GM23248 (cell line): ENCODE results near the gene SEMA5A. TPM values are rescaled to one million over a fixed set of nuclear protein-coding genes. Genes with fewer than 3 reads are reported as not detected.

Experiments
- DNase-seq: peaks from one replicate; pipeline ENCODE4 v3.0.0-alpha.2; 2015
- H2AFZ ChIP-seq: fragments of 200-600 bp; sonication (generic); 2 replicates; pipeline ENCODE4 v1.6.1; 2016; ENCODE audit warnings: antibody characterized with exemption
- H3F3A ChIP-seq: fragments of 200-600 bp; sonication (generic); 2 replicates; pipeline ENCODE4 v1.6.1; 2016; ENCODE audit warnings: mild to moderate bottlenecking, antibody characterized with exemption, mixed run types; ENCODE audit not compliant: insufficient read depth
- H3K27ac ChIP-seq: fragments of 200-600 bp; sonication (generic); 2 replicates; pipeline ENCODE4 v1.5.1; 2016; ENCODE audit warnings: mild to moderate bottlenecking
- H3K27me3 ChIP-seq: fragments of 200-600 bp; sonication (generic); replicated peaks from 2 replicates; pipeline ENCODE4 v1.6.1; 2016; ENCODE audit warnings: mild to moderate bottlenecking; ENCODE audit not compliant: insufficient read depth
- H3K36me3 ChIP-seq: fragments of 200-600 bp; sonication (generic); 2 replicates; pipeline ENCODE4 v1.6.1; 2016; ENCODE audit warnings: low read depth, mild to moderate bottlenecking
- H3K4me1 ChIP-seq: fragments of 200-600 bp; sonication (generic); 2 replicates; pipeline ENCODE4 v1.6.1; 2016; ENCODE audit warnings: mild to moderate bottlenecking; ENCODE audit not compliant: insufficient read depth
- H3K4me2 ChIP-seq: fragments of 200-600 bp; sonication (generic); one replicate; pipeline ENCODE4 v1.6.1; 2016; ENCODE audit warnings: mild to moderate bottlenecking; ENCODE audit not compliant: unreplicated experiment
- H3K4me3 ChIP-seq: fragments of 200-600 bp; sonication (generic); 2 replicates; pipeline ENCODE4 v1.5.1; 2016; ENCODE audit warnings: mild to moderate bottlenecking
- H3K79me2 ChIP-seq: fragments of 200-600 bp; sonication (generic); 2 replicates; pipeline ENCODE4 v1.6.1; 2016; ENCODE audit warnings: mild to moderate bottlenecking; ENCODE audit not compliant: insufficient read depth
- H3K9ac ChIP-seq: fragments of 200-600 bp; sonication (generic); 2 replicates; pipeline ENCODE4 v1.6.1; 2016; ENCODE audit warnings: mild to moderate bottlenecking
- H3K9me2 ChIP-seq: fragments of 200-600 bp; sonication (generic); 2 replicates; pipeline ENCODE4 v1.6.1; 2016; ENCODE audit warnings: mixed run types, mild to moderate bottlenecking, moderate library complexity; ENCODE audit not compliant: insufficient read depth
- H3K9me3 ChIP-seq: fragments of 200-600 bp; sonication (generic); one replicate; pipeline ENCODE4 v1.6.1; 2017; ENCODE audit warnings: low read depth
- H4K20me1 ChIP-seq: fragments of 200-600 bp; sonication (generic); 2 replicates; pipeline ENCODE4 v1.6.0; 2016; ENCODE audit not compliant: insufficient read depth
- EZH2 ChIP-seq: fragments of 200-600 bp; sonication (generic); IDR thresholded peaks from 2 replicates; pipeline ENCODE4 v1.6.1; 2018; ENCODE audit warnings: antibody characterized with exemption, mild to moderate bottlenecking; ENCODE audit not compliant: insufficient read depth, poor library complexity, severe bottlenecking
- EZH2phosphoT487 ChIP-seq: fragments of 200-600 bp; sonication (generic); IDR thresholded peaks from 2 replicates; pipeline ENCODE4 v1.6.1; 2018; ENCODE audit warnings: antibody characterized with exemption, moderate library complexity, mild to moderate bottlenecking, low read depth; ENCODE audit not compliant: insufficient read depth
- WGBS, 2 experiments: methylation state at CpG; one replicate each; pipeline ENCODE4 v1.1.6; 2015 to 2017; ENCODE audit warnings: low lambda C conversion rate in 2 of 2, low coverage in 1 of 2; ENCODE audit errors: missing lambda C conversion rate in 2 of 2; 5-methylcytosine and 5-hydroxymethylcytosine counted together
- in situ Hi-C: fragments of 300-500 bp; cut with MboI; formaldehyde crosslinking; loops from 2 replicates; pipeline ENCODE4 v1.15.0; 2020
- polyA plus RNA-seq: library from polyadenylated mRNA; unstranded; fragments of >200 nt; fragmentation: Nextera tagmentation; extraction: Ambion mirVana; gene quantifications from 2 replicates; pipeline ENCODE4 v1.2.1, GENCODE V29; 2016
- total RNA-seq: library from RNA; depleted of rRNA; stranded (reverse); fragments of >200 nt; shearing (Covaris generic); gene quantifications from 2 replicates; pipeline ENCODE4 v1.2.3, GENCODE V29; 2014

SEMA5A gene
- total and polyA plus RNA-seq, 2 experiments from 2014 or later = 33.5 to 38.2 TPM

GRCh38 chr5:9209846-9210492 is 335.9 kb downstream of the SEMA5A start:
- no peak overlapping the region for H2AFZ ChIP-seq
- H3K27ac ChIP-seq = peak overlapping the region; percentile 52
- no peaks in the 10 kb centered on the region for H3K79me2 ChIP-seq
- H3K4me1 ChIP-seq = peaks cover 28% of the 10 kb centered on the region
- peak; percentile 69 for DNase-seq
- peaks cover 30% of the 10 kb centered on the region for H3F3A ChIP-seq
- in situ Hi-C loops = loop anchor here (10.0 kb wide), 1 partner anchor 455 kb away; no protein-coding TSS in a partner anchor
- H3K27me3 ChIP-seq = no peaks in the 10 kb centered on the region
- TF ChIP-seq EZH2 = no peak
- no peak for TF ChIP-seq EZH2phosphoT487
- H3K36me3 ChIP-seq = no peaks in the 10 kb centered on the region
- no peaks in the 10 kb centered on the region for H3K9me2 ChIP-seq
- peak overlapping the region; percentile 9; the same call in 1 of the 2 replicates for H3K9ac ChIP-seq
- H4K20me1 ChIP-seq = no peaks in the 10 kb centered on the region
- no peaks in the 10 kb centered on the region for H3K9me3 ChIP-seq
- H3K4me3 ChIP-seq = no peak overlapping the region
- 11 to 15% methylated on average over 3 of the region's 3 CpGs for WGBS, 2 experiments
- H3K4me2 ChIP-seq = no peak overlapping the region

GRCh38 chr5:9207817-9208418 is 338.0 kb downstream of the SEMA5A start:
- H3K79me2 ChIP-seq = no peaks in the 10 kb centered on the region
- TF ChIP-seq EZH2 = no peak
- TF ChIP-seq EZH2phosphoT487 = no peak
- H3K4me2 ChIP-seq = no peak overlapping the region
- no peaks in the 10 kb centered on the region for H3K9me3 ChIP-seq
- no peaks in the 10 kb centered on the region for H3K9me2 ChIP-seq
- H3K27ac ChIP-seq = no peak overlapping the region
- in situ Hi-C loops = loop anchor here (10.0 kb wide), 1 partner anchor 453 kb away; no protein-coding TSS in a partner anchor
- no peak overlapping the region for H2AFZ ChIP-seq
- no peak overlapping the region for H3K9ac ChIP-seq
- no peak overlapping the region for H3K4me3 ChIP-seq
- peaks cover 26% of the 10 kb centered on the region for H3K4me1 ChIP-seq
- no peaks in the 10 kb centered on the region for H3K36me3 ChIP-seq
- H3F3A ChIP-seq = peaks cover 28% of the 10 kb centered on the region
- 42 to 43% methylated on average over 5 of the region's 5 CpGs for WGBS, 2 experiments
- H4K20me1 ChIP-seq = no peaks in the 10 kb centered on the region
- peak; percentile 63 for DNase-seq
- no peaks in the 10 kb centered on the region for H3K27me3 ChIP-seq

GRCh38 chr5:9202636-9203035 is 343.2 kb downstream of the SEMA5A start:
- H3K4me3 ChIP-seq = no peak overlapping the region
- TF ChIP-seq EZH2phosphoT487 (no peak), EZH2 (no peak)
- no peaks in the 10 kb centered on the region for H3F3A ChIP-seq
- H2AFZ ChIP-seq = no peak overlapping the region
- H3K27ac ChIP-seq = no peak overlapping the region
- no peaks in the 10 kb centered on the region for H3K36me3 ChIP-seq
- H3K9me2 ChIP-seq = no peaks in the 10 kb centered on the region
- H3K27me3 ChIP-seq = no peaks in the 10 kb centered on the region
- 95 to 98% methylated on average over 2 of the region's 2 CpGs for WGBS, 2 experiments
- no peaks in the 10 kb centered on the region for H3K9me3 ChIP-seq
- H4K20me1 ChIP-seq = no peaks in the 10 kb centered on the region
- no peak overlapping the region for H3K9ac ChIP-seq
- in situ Hi-C loops = loop anchor here (10.0 kb wide), 1 partner anchor 448 kb away; no protein-coding TSS in a partner anchor
- no peak overlapping the region for H3K4me2 ChIP-seq
- peaks cover 8% of the 10 kb centered on the region; the same call in 1 of the 2 replicates for H3K4me1 ChIP-seq
- H3K79me2 ChIP-seq = no peaks in the 10 kb centered on the region
- no peak for DNase-seq

- H3K4me1 ChIP-seq = peaks cover 8% of the 10 kb centered on the region; the same call in 1 of the 2 replicates
- no peak overlapping the region for H2AFZ ChIP-seq
- no peaks in the 10 kb centered on the region for H3K9me2 ChIP-seq
- no peaks in the 10 kb centered on the region for H3K36me3 ChIP-seq
- no peak overlapping the region for H3K27ac ChIP-seq
- no peak overlapping the region for H3K9ac ChIP-seq
- no peak for TF ChIP-seq EZH2phosphoT487
- no peak for TF ChIP-seq EZH2
- no peaks in the 10 kb centered on the region for H3K27me3 ChIP-seq
- H3K9me3 ChIP-seq = no peaks in the 10 kb centered on the region
- no peak for DNase-seq
- no peak overlapping the region for H3K4me2 ChIP-seq
- no peaks in the 10 kb centered on the region for H3K79me2 ChIP-seq
- 80 to 84% methylated on average over 6 of the region's 6 CpGs for WGBS, 2 experiments
- H3K4me3 ChIP-seq = no peak overlapping the region
- no peaks in the 10 kb centered on the region for H4K20me1 ChIP-seq
- in situ Hi-C loops = loop anchor here (10.0 kb wide), 1 partner anchor 447 kb away; no protein-coding TSS in a partner anchor
- H3F3A ChIP-seq = no peaks in the 10 kb centered on the region
Observed at GRCh38 chr5:9201761-9202160, 344.1 kb downstream of the SEMA5A start.
